HEK293 (cell line): Measurements from ENCODE around the gene SNTB2.

Experiments
- CTCF ChIA-PET: fragments of 350-600 bp; formaldehyde crosslinking; extraction: SDS; loops from one replicate; lab custom pipeline; 2021; ENCODE audit warnings: antibody characterized with exemption; lab: Yijun Ruan, JAX
- POLR2A ChIA-PET: fragments of 300-600 bp; formaldehyde crosslinking; extraction: SDS; loops from one replicate; lab custom pipeline; 2020; ENCODE audit warnings: antibody characterized with exemption, inconsistent platforms; lab: Yijun Ruan, JAX
- H3K27ac ChIP-seq: fragments of 200-500 bp; sonication (Bioruptor generic); 2 replicates; pipeline ENCODE4 v1.5.1; 2014; ENCODE audit warnings: low read depth, low read length, control low read depth, inconsistent platforms; ENCODE audit errors: extremely low read depth
- H3K36me3 ChIP-seq, 2 experiments: fragments of 200-500 bp in 1 of 2; sonication (Bioruptor generic) in 1 of 2; 1 replicate in 1 of 2; 2 replicates in 1 of 2; pipeline ENCODE4 v1.5.1; 2014 to 2017; ENCODE audit warnings: inconsistent platforms in 2 of 2, low read length in 2 of 2; ENCODE audit not compliant: control insufficient read depth in 2 of 2, insufficient read depth in 1 of 2
- H3K4me1 ChIP-seq: fragments of 200-500 bp; sonication (Bioruptor generic); 2 replicates; pipeline ENCODE4 v1.5.1; 2014; ENCODE audit warnings: mild to moderate bottlenecking, low read length, inconsistent platforms; ENCODE audit not compliant: control insufficient read depth, insufficient read depth
- H3K4me3 ChIP-seq: 2 replicates; pipeline ENCODE4 v1.5.1; 2011; ENCODE audit warnings: low read depth, mild to moderate bottlenecking, control low read depth, low read length, moderate library complexity
- H3K9me3 ChIP-seq: fragments of 200-500 bp; sonication (Bioruptor generic); 2 replicates; pipeline ENCODE4 v1.5.1; 2014; ENCODE audit warnings: low read depth, low read length, inconsistent platforms; ENCODE audit not compliant: control insufficient read depth, insufficient read depth
- CTCF ChIP-seq: fragments of 450-650 bp; formaldehyde crosslinking; IDR thresholded peaks from 2 replicates; pipeline ENCODE4 v1.5.1; 2016; ENCODE audit warnings: missing biosample characterization, missing genetic modification characterization
- PRDM4 ChIP-seq: fragments of 450-650 bp; formaldehyde crosslinking; IDR thresholded peaks from 2 replicates; pipeline ENCODE4 v1.5.1; 2017; ENCODE audit warnings: missing biosample characterization, missing genetic modification characterization
- REST ChIP-seq: fragments of 450-650 bp; formaldehyde crosslinking; IDR thresholded peaks from 2 replicates; pipeline ENCODE4 v1.5.1; 2016; ENCODE audit warnings: missing biosample characterization, missing genetic modification characterization
- SCRT2 ChIP-seq: fragments of 450-650 bp; formaldehyde crosslinking; IDR thresholded peaks from 2 replicates; pipeline ENCODE4 v1.5.1; 2016; ENCODE audit warnings: missing biosample characterization, missing genetic modification characterization
- YY2 ChIP-seq: fragments of 450-650 bp; formaldehyde crosslinking; IDR thresholded peaks from 2 replicates; pipeline ENCODE4 v1.5.1; 2016; ENCODE audit warnings: missing biosample characterization, missing genetic modification characterization
- ZNF132 ChIP-seq: fragments of 450-650 bp; formaldehyde crosslinking; IDR thresholded peaks from 2 replicates; pipeline ENCODE4 v1.5.1; 2017; ENCODE audit warnings: missing biosample characterization, missing genetic modification characterization, borderline replicate concordance
- ZNF138 ChIP-seq: fragments of 450-650 bp; formaldehyde crosslinking; IDR thresholded peaks from 2 replicates; pipeline ENCODE4 v1.5.1; 2016; ENCODE audit warnings: missing biosample characterization, missing genetic modification characterization, borderline replicate concordance
- ZNF169 ChIP-seq: fragments of 450-650 bp; formaldehyde crosslinking; IDR thresholded peaks from 2 replicates; pipeline ENCODE4 v1.5.1; 2016; ENCODE audit warnings: missing biosample characterization, missing genetic modification characterization
- ZNF184 ChIP-seq: fragments of 450-650 bp; IDR thresholded peaks from 2 replicates; pipeline ENCODE4 v1.5.1; 2018; ENCODE audit warnings: missing biosample characterization, mild to moderate bottlenecking, missing genetic modification characterization
- ZNF211 ChIP-seq: fragments of 450-650 bp; formaldehyde crosslinking; IDR thresholded peaks from 2 replicates; pipeline ENCODE4 v1.5.1; 2016; ENCODE audit warnings: low read depth, missing biosample characterization, missing genetic modification characterization
- ZNF24 ChIP-seq: fragments of 450-650 bp; formaldehyde crosslinking; IDR thresholded peaks from 2 replicates; pipeline ENCODE4 v1.5.1; 2016; ENCODE audit warnings: missing biosample characterization, missing genetic modification characterization
- ZNF354C ChIP-seq: fragments of 450-650 bp; formaldehyde crosslinking; IDR thresholded peaks from 2 replicates; pipeline ENCODE4 v1.5.1; 2016; ENCODE audit warnings: missing biosample characterization, missing genetic modification characterization, low read depth, borderline replicate concordance
- ZNF362 ChIP-seq: fragments of 450-650 bp; formaldehyde crosslinking; IDR thresholded peaks from 2 replicates; pipeline ENCODE4 v1.5.1; 2016; ENCODE audit warnings: missing biosample characterization, missing genetic modification characterization
- ZNF488 ChIP-seq: fragments of 450-650 bp; formaldehyde crosslinking; IDR thresholded peaks from 2 replicates; pipeline ENCODE4 v1.5.1; 2016; ENCODE audit warnings: missing biosample characterization, missing genetic modification characterization
- ZNF529 ChIP-seq: fragments of 450-650 bp; formaldehyde crosslinking; IDR thresholded peaks from 2 replicates; pipeline ENCODE4 v1.5.1; 2017; ENCODE audit warnings: missing genetic modification characterization, missing biosample characterization; ENCODE audit not compliant: insufficient replicate concordance
- ZNF621 ChIP-seq: fragments of 450-650 bp; formaldehyde crosslinking; IDR thresholded peaks from 2 replicates; pipeline ENCODE4 v1.5.1; 2017; ENCODE audit warnings: missing biosample characterization, missing genetic modification characterization
- ZNF654 ChIP-seq: fragments of 450-650 bp; formaldehyde crosslinking; IDR thresholded peaks from 2 replicates; pipeline ENCODE4 v1.5.1; 2016; ENCODE audit warnings: low read depth, missing biosample characterization, missing genetic modification characterization
- ZXDB ChIP-seq: fragments of 450-650 bp; formaldehyde crosslinking; IDR thresholded peaks from 2 replicates; pipeline ENCODE4 v1.5.1; 2016; ENCODE audit warnings: missing biosample characterization, missing genetic modification characterization

SNTB2 gene

GRCh38 chr16:69160192-69160591, 26.8 kb upstream of the SNTB2 start:
- POLR2A ChIA-PET: no interaction called here
- H3K9me3 ChIP-seq: no peaks in the 10 kb centered on the region
- TF ChIP-seq ZNF362 (tag by site-specific recombination) (no peak), ZNF184 (no peak), REST (tag by site-specific recombination) (no peak), YY2 (tag by site-specific recombination) (no peak), ZNF169 (tag by site-specific recombination) (no peak), ZNF621 (tag by site-specific recombination) (no peak), PRDM4 (tag by site-specific recombination) (no peak), CTCF (tag by site-specific recombination) (no peak), ZNF529 (no peak), ZNF24 (no peak), ZXDB (tag by site-specific recombination) (no peak), ZNF488 (tag by site-specific recombination) (no peak), ZNF654 (tag by site-specific recombination) (no peak), ZNF354C (tag by site-specific recombination) (no peak), ZNF211 (no peak), ZNF132 (no peak)
- H3K36me3 ChIP-seq: peaks cover 38 to 74% of the 10 kb centered on the region in 2 experiments
- no peak overlapping the region for H3K4me3 ChIP-seq
- CTCF ChIA-PET: no interaction called here
- H3K27ac ChIP-seq: no peak overlapping the region
- no peaks in the 10 kb centered on the region for H3K4me1 ChIP-seq

GRCh38 chr16:69165584-69165983, 21.4 kb upstream of the SNTB2 start:
- H3K4me3 ChIP-seq: no peak overlapping the region
- H3K27ac ChIP-seq: no peak overlapping the region
- H3K4me1 ChIP-seq: peaks cover 10% of the 10 kb centered on the region; the same call in 1 of the 2 replicates
- no peaks in the 10 kb centered on the region for H3K9me3 ChIP-seq
- peaks cover 30 to 78% of the 10 kb centered on the region in 2 experiments for H3K36me3 ChIP-seq
- CTCF ChIA-PET: no interaction called here
- TF ChIP-seq SCRT2: 0 out of 2 replicates have a peak, but pooled peaks have one; percentile 20
- no peak for TF ChIP-seq ZNF138 (tag by site-specific recombination)
- POLR2A ChIA-PET: no interaction called here
